Stomach (tissue), 9 donors: ENCODE results near the gene CBLB. TPM values are rescaled to one million over a fixed set of nuclear protein-coding genes. Genes with fewer than 3 reads are reported as not detected.

Source experiments
- DNase-seq, 2 donors: peaks; one replicate each; pipeline versions ENCODE4 v3.0.0 to v3.0.0-alpha.2; 2013 to 2019
- H3K27ac ChIP-seq, 5 donors: fragments of 200-600 bp in 4 of 5; sonication (generic) in 4 of 5; one replicate each; pipeline ENCODE4 v1.5.1; 2013 to 2019; ENCODE audit warnings: mild to moderate bottlenecking in 1 of 5, moderate library complexity in 1 of 5
- H3K27me3 ChIP-seq, 3 donors: fragments of 200-600 bp; sonication (generic); one replicate each; pipeline ENCODE4 v1.5.1; 2017 to 2019; ENCODE audit warnings: mixed run types in 1 of 3
- H3K36me3 ChIP-seq, 4 donors: fragments of 200-600 bp; sonication (generic); 1 replicate in 3 of 4; 2 replicates in 1 of 4; pipeline ENCODE4 v1.5.1; 2016 to 2019
- H3K4me1 ChIP-seq, 4 donors: fragments of 200-600 bp; sonication (generic); one replicate each; pipeline ENCODE4 v1.5.1; 2016 to 2019
- H3K4me3 ChIP-seq, 4 donors: fragments of 200-600 bp; sonication (generic) in 3 of 4; one replicate each; pipeline ENCODE4 v1.5.1; 2016 to 2019; ENCODE audit warnings: mild to moderate bottlenecking in 1 of 4
- H3K9me3 ChIP-seq, 4 donors: fragments of 200-600 bp; sonication (generic); one replicate each; pipeline ENCODE4 v1.5.1; 2016 to 2019
- CTCF ChIP-seq, 7 experiments: fragments of 450-650 bp in 4 of 7; fragments of 200-600 bp in 3 of 7; sonication (generic) in 3 of 7; IDR thresholded peaks; one replicate each; pipeline ENCODE4 v1.5.1; 2016 to 2019; ENCODE audit warnings: antibody characterized with exemption in 7 of 7, control low read depth in 2 of 7, mild to moderate bottlenecking in 1 of 7
- EP300 ChIP-seq: sonication (generic); formaldehyde crosslinking; IDR thresholded peaks from one replicate; pipeline ENCODE4 v1.6.1; 2017; ENCODE audit warnings: antibody characterized with exemption
- POLR2A ChIP-seq, 4 donors: fragments of 450-650 bp; IDR thresholded peaks; one replicate each; pipeline ENCODE4 v1.6.1; 2016; ENCODE audit warnings: antibody characterized with exemption in 4 of 4, control low read depth in 2 of 4, mild to moderate bottlenecking in 1 of 4, moderate library complexity in 1 of 4
- POLR2AphosphoS5 ChIP-seq, 3 donors: sonication (generic); formaldehyde crosslinking; IDR thresholded peaks; one replicate each; pipeline ENCODE4 v1.6.1; 2016; ENCODE audit warnings: antibody characterized with exemption in 3 of 3
- WGBS, 5 donors: extraction: QIAGEN DNeasy Blood & Tissue Kit in 3 of 5; methylation state at CpG; one replicate each; pipeline versions ENCODE4 v1.1.5 to v1.1.7; 2013 to 2018; 5-methylcytosine and 5-hydroxymethylcytosine counted together
- intact Hi-C: fragments of 100-400 bp; cut with DNase I; formaldehyde crosslinking; loops from one replicate; pipeline ENCODE4 v1.15.1; 2023; ENCODE audit warnings: low total_unique reads
- polyA plus RNA-seq, 3 donors: library from polyadenylated mRNA; stranded (reverse); fragments of 200-250 nt; gene quantifications; one replicate each; pipeline ENCODE4 v1.2.3, GENCODE V29; 2013
- total RNA-seq, 5 donors: library from RNA; depleted of rRNA; stranded (reverse); fragments of >200 nt; gene quantifications; one replicate each; pipeline versions ENCODE4 v1.1.0 to v1.2.3, GENCODE V29; 2014 to 2016
- donor health status: healthy with polysubstance abuse.
- donor health status: Bipolar disorder and iron deficiency.
- donor health status: healthy.

Gene CBLB
- total and polyA plus RNA-seq, 8 donors = 6.9 to 94.4 (median 46.0) TPM

- peak; percentile 27 to 60 for DNase-seq
- H3K27me3 ChIP-seq = no peaks in the 10 kb centered on the region
- peaks cover 0 to 12% (median 3%) of the 10 kb centered on the region in 4 donors for H3K4me1 ChIP-seq
- WGBS, 5 donors = 29 to 62% (median 41%) methylated on average over 5 of the region's 5 CpGs
- intact Hi-C loops = no loop called here
- no peak overlapping the region for H3K27ac ChIP-seq
- TF ChIP-seq CTCF (IDR thresholded peaks at IDR 0.05) (no peak), POLR2AphosphoS5 (IDR thresholded peaks at IDR 0.05) (peak in 2 of 3 donors; percentile 10 to 56)
- H3K9me3 ChIP-seq = no peaks in the 10 kb centered on the region
- no peaks in the 10 kb centered on the region for H3K36me3 ChIP-seq
- H3K4me3 ChIP-seq = no peak overlapping the region
Measured at GRCh38 chr3:105611304-105612192, 257.3 kb downstream of the CBLB start.

GRCh38 chr3:105610473-105610872, 258.3 kb downstream of the CBLB start:
- intact Hi-C loops = no loop called here
- 79 to 89% (median 84%) methylated on average over 4 of the region's 4 CpGs for WGBS, 5 donors
- H3K36me3 ChIP-seq = no peaks in the 10 kb centered on the region
- H3K27ac ChIP-seq = no peak overlapping the region
- no peak overlapping the region for H3K4me3 ChIP-seq
- no peaks in the 10 kb centered on the region for H3K27me3 ChIP-seq
- no peaks in the 10 kb centered on the region for H3K9me3 ChIP-seq
- peaks cover 0 to 12% (median 3%) of the 10 kb centered on the region in 4 donors for H3K4me1 ChIP-seq
- TF ChIP-seq EP300 (no peak), POLR2AphosphoS5 (IDR thresholded peaks at IDR 0.05) (no peak), CTCF (IDR thresholded peaks at IDR 0.05) (no peak), POLR2A (IDR thresholded peaks at IDR 0.05) (no peak)
- no peak for DNase-seq

- Histone ChIP-seq H3K4me3 (no peak overlapping the region), H3K36me3 (no peaks in the 10 kb centered on the region), H3K27me3 (no peaks in the 10 kb centered on the region), H3K9me3 (no peaks in the 10 kb centered on the region), H3K4me1 (peaks cover 0 to 12% (median 3%) of the 10 kb centered on the region in 4 donors), H3K27ac (no peak overlapping the region)
- intact Hi-C loops = no loop called here
- DNase-seq = no peak
- TF ChIP-seq CTCF (IDR thresholded peaks at IDR 0.05) (no peak), POLR2AphosphoS5 (IDR thresholded peaks at IDR 0.05) (no peak), EP300 (no peak), POLR2A (IDR thresholded peaks at IDR 0.05) (no peak)
- WGBS, 5 donors = 88 to 94% (median 88%) methylated on average over 17 of the region's 17 CpGs
Measured at GRCh38 chr3:105608623-105609022, 260.2 kb downstream of the CBLB start.

- Histone ChIP-seq H3K4me1 (peaks cover 0 to 3% (median 1%) of the 10 kb centered on the region in 4 donors), H3K27me3 (no peaks in the 10 kb centered on the region), H3K4me3 (no peak overlapping the region), H3K27ac (no peak overlapping the region), H3K9me3 (no peaks in the 10 kb centered on the region), H3K36me3 (no peaks in the 10 kb centered on the region)
- intact Hi-C loops = no loop called here
- DNase-seq = no peak
- no peak for TF ChIP-seq POLR2AphosphoS5 (IDR thresholded peaks at IDR 0.05)
- no peak for TF ChIP-seq EP300
- TF ChIP-seq CTCF (IDR thresholded peaks at IDR 0.05) = no peak
- no peak for TF ChIP-seq POLR2A (IDR thresholded peaks at IDR 0.05)
Measured at GRCh38 chr3:105606016-105606415, 262.8 kb downstream of the CBLB start.
